HepG2 (cell line): ENCODE results near the gene JTB. TPM values are rescaled to one million over a fixed set of nuclear protein-coding genes. Genes with fewer than 3 reads are reported as not detected.

Experiments used
- AHDC1 ChIP-seq: sonication (generic); formaldehyde crosslinking; IDR thresholded peaks from 2 replicates; pipeline ENCODE4 v1.5.1; 2020; ENCODE audit warnings: mild to moderate bottlenecking, missing genetic modification reagents, borderline replicate concordance
- BORCS8-MEF2B ChIP-seq: sonication (generic); formaldehyde crosslinking; IDR thresholded peaks from 2 replicates; pipeline ENCODE4 v1.8.0; 2022; ENCODE audit warnings: mild to moderate bottlenecking, missing genetic modification reagents
- BRF2 ChIP-seq: sonication (generic); formaldehyde crosslinking; IDR thresholded peaks from 2 replicates; pipeline ENCODE4 v1.8.1; 2022; ENCODE audit warnings: mild to moderate bottlenecking, missing genetic modification reagents
- DPF2 ChIP-seq: sonication (generic); formaldehyde crosslinking; IDR thresholded peaks from 2 replicates; pipeline ENCODE4 v1.4.0; 2020; ENCODE audit warnings: mild to moderate bottlenecking, low read depth, missing genetic modification reagents, borderline replicate concordance
- E2F5 ChIP-seq: sonication (generic); formaldehyde crosslinking; conservative IDR thresholded peaks from 2 replicates; pipeline ENCODE4 v1.4.0; 2020; ENCODE audit warnings: missing genetic modification reagents
- KDM4B ChIP-seq: sonication (generic); formaldehyde crosslinking; IDR thresholded peaks from 2 replicates; pipeline ENCODE4 v1.4.0; 2020; ENCODE audit warnings: missing genetic modification reagents
- KLF11 ChIP-seq: IDR thresholded peaks from 2 replicates; pipeline ENCODE4 v1.6.1; 2016; ENCODE audit warnings: missing compliant biosample characterization
- PRDM4 ChIP-seq: sonication (generic); formaldehyde crosslinking; IDR thresholded peaks from 2 replicates; pipeline ENCODE4 v1.9.0; 2021; ENCODE audit warnings: missing genetic modification reagents, borderline replicate concordance
- SATB2 ChIP-seq: sonication (generic); formaldehyde crosslinking; IDR thresholded peaks from 2 replicates; pipeline ENCODE4 v1.5.0; 2020; ENCODE audit warnings: missing genetic modification reagents
- STAT6 ChIP-seq: sonication (generic); formaldehyde crosslinking; IDR thresholded peaks from 2 replicates; pipeline ENCODE4 v1.4.0; 2020; ENCODE audit warnings: missing genetic modification reagents, mild to moderate bottlenecking, borderline replicate concordance
- YEATS4 ChIP-seq: sonication (generic); formaldehyde crosslinking; IDR thresholded peaks from 2 replicates; pipeline ENCODE4 v1.4.0; 2020; ENCODE audit warnings: missing genetic modification reagents, borderline replicate concordance
- ZNF232 ChIP-seq: sonication (generic); formaldehyde crosslinking; IDR thresholded peaks from 2 replicates; pipeline ENCODE4 v1.4.0; 2020; ENCODE audit warnings: missing genetic modification reagents, borderline replicate concordance
- ZNF350 ChIP-seq: sonication (generic); formaldehyde crosslinking; IDR thresholded peaks from 2 replicates; pipeline ENCODE4 v1.4.0; 2020; ENCODE audit warnings: mild to moderate bottlenecking, low read depth, missing genetic modification reagents, borderline replicate concordance
- ZNF775 ChIP-seq: sonication (generic); formaldehyde crosslinking; IDR thresholded peaks from 2 replicates; pipeline ENCODE4 v1.4.0; 2020; ENCODE audit warnings: missing genetic modification reagents, mild to moderate bottlenecking, moderate library complexity, borderline replicate concordance
- ZNF816 ChIP-seq: sonication (generic); formaldehyde crosslinking; IDR thresholded peaks from 2 replicates; pipeline ENCODE4 v1.8.0; 2022; ENCODE audit warnings: missing genetic modification reagents, mild to moderate bottlenecking, borderline replicate concordance
- ZSCAN22 ChIP-seq: sonication (generic); formaldehyde crosslinking; IDR thresholded peaks from 2 replicates; pipeline ENCODE4 v1.4.0; 2020; ENCODE audit warnings: mild to moderate bottlenecking, missing genetic modification reagents
- polyA plus RNA-seq, 8 experiments: library from polyadenylated mRNA; depleted of rRNA in 3 of 8; stranded (reverse) in 7 of 8; unstranded in 1 of 8; fragments of >200 nt; fragmentation: Illumina TruSeq in 4 of 8; extraction: Trizol in 4 of 8; gene quantifications; 2 replicates each; pipeline versions ENCODE4 v1.2.1 to v1.2.3, GENCODE V29; 2011 to 2016; ENCODE audit warnings: low read depth in 4 of 8, missing spikeins in 1 of 8, mixed read lengths in 1 of 8; ENCODE audit not compliant: insufficient read depth in 1 of 8
- total RNA-seq, 5 experiments: library from RNA; depleted of rRNA; stranded (reverse); fragments of >200 nt; fragmentation: Illumina TruSeq; extraction: Trizol; gene quantifications; 2 replicates each; pipeline ENCODE4 v1.2.3, GENCODE V29; 2016; ENCODE audit warnings: low read depth in 1 of 5

JTB gene
- total and polyA plus RNA-seq, 2 of the 13 experiments (the other 11 are each of a cell fraction or from before 2014, with no cell fraction given) = 96.7 to 99.2 TPM

GRCh38 chr1:153953859-153954365, 23.6 kb downstream of the JTB start (continued):
- TF ChIP-seq PRDM4 (CRISPR knock-in tag) (no peak), AHDC1 (CRISPR knock-in tag) (0 out of 2 replicates have a peak, but pooled peaks have one; percentile 24), DPF2 (CRISPR knock-in tag) (peak; percentile 31; the same call in 1 of the 2 replicates), KLF11 (CRISPR knock-in tag) (0 out of 2 replicates have a peak, but pooled peaks have one; percentile 26), STAT6 (0 out of 2 replicates have a peak, but pooled peaks have one; percentile 48), ZNF816 (no peak), ZNF775 (no peak), SATB2 (CRISPR knock-in tag) (no peak), ZNF350 (peak; percentile 54; the same call in 1 of the 2 replicates), ZSCAN22 (CRISPR knock-in tag) (no peak), E2F5 (CRISPR knock-in tag) (no peak), ZNF232 (no peak), BORCS8-MEF2B (CRISPR knock-in tag) (no peak), BRF2 (CRISPR knock-in tag) (no peak), YEATS4 (no peak), KDM4B (CRISPR knock-in tag) (no peak)
